Breast epithelium (tissue), 3 donors: ENCODE results near the gene LYZL2.

Experiments
- POLR2A ChIP-seq: fragments of 450-650 bp; IDR thresholded peaks from one replicate; pipeline ENCODE4 v1.6.1; 2016; ENCODE audit warnings: antibody characterized with exemption, mild to moderate bottlenecking, moderate library complexity
- TF ChIP-seq, protein P1 (sequence below), 3 donors: fragments of 450-650 bp; IDR thresholded peaks; one replicate each; pipeline ENCODE4 v1.5.1; 2016 to 2017; ENCODE audit warnings: antibody characterized with exemption in 3 of 3, mild to moderate bottlenecking in 3 of 3, moderate library complexity in 3 of 3

DNA sequence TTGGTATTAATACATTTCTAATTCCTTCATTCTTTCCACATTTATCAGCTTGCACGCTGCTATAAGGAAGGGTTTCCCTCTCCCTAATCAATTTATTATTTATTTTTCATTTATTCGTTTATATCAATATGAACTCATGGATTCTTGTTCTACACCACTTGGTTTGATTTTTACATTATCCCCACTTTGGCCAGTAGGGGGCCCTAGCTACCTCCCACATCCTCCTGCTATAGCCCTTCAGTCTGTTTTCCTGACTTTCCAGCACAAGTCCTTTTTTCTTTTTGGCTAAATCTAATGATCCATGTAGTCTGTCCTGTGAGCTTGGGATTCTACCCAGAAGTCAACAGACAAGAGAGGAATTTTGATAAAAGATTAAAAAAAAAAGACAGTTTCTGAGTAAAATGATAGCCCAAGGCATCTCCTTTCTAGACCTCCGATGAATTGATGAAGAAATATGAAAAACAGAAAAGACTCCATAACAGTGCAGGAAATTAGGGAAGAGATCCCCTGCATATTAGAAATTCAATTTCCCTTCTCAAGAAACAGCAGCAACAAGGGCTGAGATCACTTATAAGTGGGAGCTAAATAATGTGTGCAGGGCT lies 47.7 kb downstream of the LYZL2 start:
- TF ChIP-seq, protein P1, sequence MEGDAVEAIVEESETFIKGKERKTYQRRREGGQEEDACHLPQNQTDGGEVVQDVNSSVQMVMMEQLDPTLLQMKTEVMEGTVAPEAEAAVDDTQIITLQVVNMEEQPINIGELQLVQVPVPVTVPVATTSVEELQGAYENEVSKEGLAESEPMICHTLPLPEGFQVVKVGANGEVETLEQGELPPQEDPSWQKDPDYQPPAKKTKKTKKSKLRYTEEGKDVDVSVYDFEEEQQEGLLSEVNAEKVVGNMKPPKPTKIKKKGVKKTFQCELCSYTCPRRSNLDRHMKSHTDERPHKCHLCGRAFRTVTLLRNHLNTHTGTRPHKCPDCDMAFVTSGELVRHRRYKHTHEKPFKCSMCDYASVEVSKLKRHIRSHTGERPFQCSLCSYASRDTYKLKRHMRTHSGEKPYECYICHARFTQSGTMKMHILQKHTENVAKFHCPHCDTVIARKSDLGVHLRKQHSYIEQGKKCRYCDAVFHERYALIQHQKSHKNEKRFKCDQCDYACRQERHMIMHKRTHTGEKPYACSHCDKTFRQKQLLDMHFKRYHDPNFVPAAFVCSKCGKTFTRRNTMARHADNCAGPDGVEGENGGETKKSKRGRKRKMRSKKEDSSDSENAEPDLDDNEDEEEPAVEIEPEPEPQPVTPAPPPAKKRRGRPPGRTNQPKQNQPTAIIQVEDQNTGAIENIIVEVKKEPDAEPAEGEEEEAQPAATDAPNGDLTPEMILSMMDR (IDR thresholded peaks at IDR 0.05) = peak; percentile 54 to 65 (median 56)
- TF ChIP-seq POLR2A = no peak
